Activated CD4-positive, alpha-beta T cell treated with anti-CD3 and anti-CD28 coated beads, Interleukin-2, Interleukin-4, amounts not matched to agents 100 ng/mL and 50 ng/mL, durations not matched to agents 16 hours and 8 hours (primary cell): ENCODE measurements around the gene JCAD.

Source experiments
- DNase-seq: peaks from one replicate; pipeline ENCODE4 v3.0.0-alpha.2; 2020; ENCODE audit warnings: low spot score

The JCAD gene, protein sequence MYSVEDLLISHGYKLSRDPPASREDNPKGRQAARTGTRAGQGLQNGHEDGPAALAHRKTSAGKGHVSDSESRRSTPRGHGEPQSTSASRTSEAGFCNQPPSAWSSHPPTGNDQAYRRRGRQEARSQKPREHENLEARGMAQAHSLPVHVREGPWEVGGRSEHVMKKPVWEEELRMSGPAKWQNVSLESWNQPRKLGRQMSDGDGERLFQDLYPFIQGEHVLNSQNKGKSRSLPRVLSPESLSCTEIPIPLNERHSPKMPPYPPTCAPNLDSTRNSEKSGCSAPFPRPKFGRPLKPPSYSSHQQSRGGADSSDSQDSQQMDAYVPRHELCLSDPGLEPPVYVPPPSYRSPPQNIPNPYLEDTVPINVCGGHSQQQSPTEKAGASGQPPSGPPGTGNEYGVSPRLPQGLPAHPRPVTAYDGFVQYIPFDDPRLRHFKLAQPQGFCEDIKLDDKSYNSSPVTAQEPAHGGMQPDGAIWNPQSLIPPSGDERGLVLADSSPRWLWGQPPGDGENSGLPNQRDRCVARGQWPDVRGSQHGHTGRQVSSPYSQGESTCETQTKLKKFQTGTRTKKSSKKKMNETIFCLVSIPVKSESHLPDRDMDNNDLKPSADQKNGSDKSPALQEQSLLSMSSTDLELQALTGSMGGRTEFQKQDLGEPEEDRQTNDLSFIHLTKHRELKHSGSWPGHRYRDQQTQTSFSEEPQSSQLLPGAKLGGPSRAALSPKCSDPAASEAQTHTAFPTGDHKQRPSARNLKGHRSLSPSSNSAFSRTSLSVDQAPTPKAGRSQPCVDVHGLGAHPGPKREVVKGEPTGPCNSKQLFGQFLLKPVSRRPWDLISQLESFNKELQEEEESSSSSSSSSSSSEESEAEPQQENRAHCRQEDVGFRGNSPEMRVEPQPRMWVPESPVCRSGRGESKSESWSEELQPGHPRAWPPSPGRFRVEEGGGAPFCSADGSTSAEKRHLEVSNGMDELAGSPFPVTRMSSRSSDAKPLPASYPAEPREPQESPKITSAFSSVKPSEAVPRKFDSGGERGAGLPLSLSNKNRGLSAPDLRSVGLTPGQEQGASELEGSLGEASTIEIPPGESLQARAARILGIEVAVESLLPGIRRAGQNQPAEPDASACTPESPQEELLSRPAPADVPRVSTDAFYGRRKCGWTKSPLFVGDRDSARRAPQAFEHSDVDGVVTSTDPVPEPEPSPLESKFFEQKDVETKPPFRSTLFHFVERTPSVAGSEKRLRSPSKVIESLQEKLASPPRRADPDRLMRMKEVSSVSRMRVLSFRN (N-terminal part only)

DNA sequence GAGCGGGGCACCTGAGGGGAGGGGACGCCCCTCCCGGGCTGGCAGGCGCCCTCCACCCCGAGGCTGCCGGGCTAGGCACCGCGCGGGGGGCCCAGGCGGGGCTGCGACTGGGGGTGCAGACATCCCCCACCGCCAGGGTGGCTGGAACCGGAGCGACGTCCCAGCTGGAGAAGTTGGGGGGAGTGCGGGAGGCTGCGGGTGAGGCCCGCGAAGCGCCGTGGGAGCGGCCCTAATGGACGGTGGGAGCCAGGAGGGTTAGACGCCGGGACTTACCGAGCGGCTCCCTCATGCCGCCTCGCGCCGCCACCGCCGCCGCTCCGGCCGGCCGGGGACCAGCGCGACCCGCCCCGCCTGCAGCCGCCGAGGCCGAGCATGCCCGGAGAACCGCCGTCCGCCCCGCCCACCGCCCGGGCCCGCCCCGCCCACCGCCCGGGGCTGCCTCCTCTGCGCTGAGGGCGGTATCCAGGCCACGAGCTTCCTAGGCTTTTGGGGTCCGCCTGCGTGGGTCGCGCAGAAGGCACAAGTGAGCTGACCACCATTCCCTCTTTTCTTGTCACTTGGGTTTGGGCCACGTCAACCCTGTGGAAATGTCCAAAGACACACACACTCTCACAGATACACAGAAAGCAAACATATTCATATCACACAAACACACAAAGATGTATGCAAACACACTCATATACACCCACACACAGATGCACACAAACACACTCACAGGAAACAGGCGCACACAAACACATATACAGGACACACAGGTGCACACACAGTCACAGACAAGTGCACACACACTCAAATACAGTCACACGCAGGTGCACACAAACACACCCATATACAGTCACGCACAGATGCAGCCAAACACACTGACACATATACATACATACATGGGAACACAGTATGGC, at the start of gene JCAD:
TSS of gene JCAD (minus strand) at position 378 of the 899 bp plus-strand sequence. CDS start 11,774 bp downstream, outside the sequence.
- DNase-seq = no peak

DNA sequence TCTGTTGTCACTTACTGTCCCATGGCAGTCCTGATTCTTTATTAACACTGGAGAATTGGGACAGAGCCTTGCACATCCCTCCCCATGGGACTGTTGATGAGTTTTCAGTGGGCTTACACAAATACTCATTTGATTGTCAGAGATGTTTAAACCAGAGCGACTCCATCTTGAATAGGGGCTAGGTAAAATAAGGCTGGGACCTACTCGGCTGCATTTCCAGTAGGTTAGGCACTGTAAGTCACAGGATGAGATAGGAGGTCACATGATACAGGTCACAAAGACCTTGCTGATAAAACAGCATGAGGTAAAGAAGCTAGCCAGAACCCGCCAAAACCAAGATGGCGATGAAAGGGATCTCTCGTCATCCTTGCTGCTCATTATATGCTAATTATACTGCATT, 47.6 kb upstream of the JCAD start:
- no peak for DNase-seq

DNA sequence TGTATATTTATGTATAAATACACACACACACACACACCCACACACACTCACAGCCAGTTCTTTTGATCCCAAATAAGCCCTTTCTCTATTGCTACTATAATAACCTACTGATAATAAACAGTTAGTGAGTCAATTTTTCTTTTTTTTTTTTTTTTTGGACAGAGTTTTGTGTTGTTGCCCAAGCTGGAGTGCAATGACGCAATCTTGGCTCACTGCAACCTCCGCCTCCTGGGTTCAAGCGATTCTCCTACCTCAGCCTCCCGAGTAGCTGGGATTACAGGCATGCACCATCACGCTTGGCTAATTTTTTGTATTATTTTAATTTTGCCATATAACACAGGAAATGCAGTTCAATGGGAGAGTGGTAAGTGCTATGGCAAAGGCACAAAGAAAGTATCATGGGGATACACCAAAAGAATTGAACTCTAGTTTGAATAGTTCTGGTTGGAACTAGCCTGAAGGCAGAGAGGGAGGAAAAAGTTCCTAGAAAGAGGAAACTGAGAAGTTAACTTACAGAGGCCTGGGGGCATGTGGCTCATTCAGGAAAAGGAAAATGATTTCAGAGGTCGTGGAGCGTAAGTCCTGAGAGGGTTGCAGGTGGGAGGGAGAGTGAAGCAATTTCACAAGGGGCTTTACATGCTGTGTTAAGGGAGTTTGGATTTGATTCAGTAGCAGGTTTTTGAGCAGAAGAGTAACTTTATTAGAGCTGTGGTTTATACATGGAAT, 44.4 kb upstream of the JCAD start:
- DNase-seq = no peak

DNA sequence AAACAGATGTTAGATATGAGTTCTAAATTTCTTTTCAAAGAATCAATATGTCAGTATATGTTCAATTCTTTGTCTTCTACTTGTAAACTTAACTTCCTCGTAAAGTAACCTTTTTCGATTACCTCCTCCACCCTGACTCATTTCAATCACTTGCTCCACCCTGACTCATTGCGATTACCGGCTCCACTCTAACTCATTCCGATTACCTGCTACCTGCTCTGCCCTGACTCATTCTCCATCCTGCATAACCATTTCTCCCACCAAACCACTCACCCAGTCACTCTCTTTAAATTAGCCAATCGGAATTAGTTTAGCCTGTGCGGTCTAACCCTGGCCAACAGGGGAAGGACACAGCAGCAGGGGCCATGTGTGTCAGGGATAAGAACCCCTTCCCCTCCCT, 40.3 kb upstream of the JCAD start:
- peak; percentile 5 for DNase-seq

DNA sequence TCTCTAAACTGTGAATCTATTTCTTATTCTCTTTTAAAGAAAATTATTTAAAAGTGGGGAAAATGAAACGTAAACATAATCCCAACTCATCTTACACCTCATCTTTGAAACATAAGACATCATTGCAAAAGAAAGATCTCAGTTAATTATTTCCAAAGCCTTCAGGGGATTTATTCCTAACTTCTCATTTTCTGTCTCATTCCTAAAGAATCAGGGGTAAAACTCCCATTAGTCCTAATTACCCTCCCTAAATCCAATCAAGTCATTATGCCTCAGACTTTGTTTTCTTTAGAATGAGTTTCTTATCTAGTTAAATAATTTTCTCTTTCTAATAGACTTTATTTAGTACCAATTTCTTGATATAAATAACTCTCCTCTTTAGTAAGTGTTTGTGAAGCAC, 39.7 kb upstream of the JCAD start:
- no peak for DNase-seq

DNA sequence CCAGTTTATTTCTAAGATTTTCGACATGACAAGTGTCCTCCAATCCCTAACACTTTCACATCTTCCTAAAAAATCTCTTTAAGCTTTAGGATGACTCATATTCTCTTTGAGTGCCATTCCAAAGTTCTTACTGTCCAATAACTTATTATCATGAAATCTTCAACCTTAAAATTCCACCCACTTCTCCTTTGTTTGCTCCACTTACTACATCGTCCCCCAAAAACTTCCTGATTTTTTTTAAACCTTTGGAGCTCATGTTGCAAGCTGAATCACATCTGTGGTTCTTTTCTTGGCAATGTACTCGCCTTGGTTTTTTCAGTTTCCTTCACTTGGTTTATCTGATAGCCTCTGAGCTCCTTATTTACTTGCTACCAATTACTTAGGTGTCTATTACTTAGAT, 39.2 kb upstream of the JCAD start:
- DNase-seq = no peak

DNA sequence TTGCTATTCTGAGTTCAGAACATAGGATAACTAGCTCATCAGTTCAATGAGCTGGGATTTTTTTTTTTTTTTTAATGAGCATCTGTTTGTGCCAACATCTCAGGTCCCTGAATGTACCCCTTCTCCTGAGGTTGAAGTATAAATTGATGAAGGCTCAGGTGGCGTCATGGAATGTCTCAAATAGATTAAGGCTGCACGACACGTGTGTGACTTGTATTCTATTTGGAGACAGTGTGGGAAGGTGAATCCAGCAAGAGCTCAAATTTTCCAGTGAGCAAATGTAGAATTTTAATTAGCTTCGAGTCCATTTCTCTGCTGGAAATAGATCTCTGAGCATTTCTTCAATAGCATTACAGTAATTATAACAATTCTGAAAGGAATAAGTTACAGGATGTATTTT, 37.2 kb upstream of the JCAD start:
- DNase-seq = no peak

- no peak for DNase-seq
Observed at GRCh38 chr10:30095631-30096422, 36.4 kb upstream of the JCAD start.

GRCh38 chr10:30094601-30095000, 35.2 kb upstream of the JCAD start:
- DNase-seq = no peak

DNA sequence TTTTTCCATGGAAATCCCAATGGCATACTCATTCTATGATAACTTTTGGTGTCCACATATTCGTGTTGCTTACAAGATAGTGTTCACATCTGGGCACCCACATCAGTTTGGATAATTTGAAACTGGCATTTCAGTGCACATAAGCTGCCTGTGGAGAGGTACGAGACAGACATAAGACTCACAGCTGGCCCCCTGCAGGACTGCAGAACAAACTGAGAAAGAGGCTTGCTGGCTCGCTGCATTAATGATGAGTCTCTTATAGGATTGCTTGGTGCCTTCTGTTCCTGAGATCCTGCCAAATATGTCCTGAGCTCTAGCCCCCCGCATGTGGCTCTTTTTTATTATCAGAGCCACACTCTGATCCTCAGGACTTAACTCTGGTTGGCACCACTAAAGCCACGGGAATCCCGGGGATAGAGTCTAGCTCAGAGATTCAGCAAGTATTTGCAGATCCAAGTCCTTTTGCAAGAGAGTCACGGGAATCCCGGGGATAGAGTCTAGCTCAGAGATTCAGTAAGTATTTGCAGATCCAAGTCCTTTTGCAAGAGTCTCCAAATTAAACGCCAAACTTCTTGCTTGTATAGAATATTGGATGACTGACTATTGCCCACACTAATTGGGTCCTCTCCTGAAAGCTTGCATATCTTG, 34.0 kb upstream of the JCAD start:
- DNase-seq = no peak

GRCh38 chr10:30092151-30092790, 32.9 kb upstream of the JCAD start:
- DNase-seq = no peak

DNA sequence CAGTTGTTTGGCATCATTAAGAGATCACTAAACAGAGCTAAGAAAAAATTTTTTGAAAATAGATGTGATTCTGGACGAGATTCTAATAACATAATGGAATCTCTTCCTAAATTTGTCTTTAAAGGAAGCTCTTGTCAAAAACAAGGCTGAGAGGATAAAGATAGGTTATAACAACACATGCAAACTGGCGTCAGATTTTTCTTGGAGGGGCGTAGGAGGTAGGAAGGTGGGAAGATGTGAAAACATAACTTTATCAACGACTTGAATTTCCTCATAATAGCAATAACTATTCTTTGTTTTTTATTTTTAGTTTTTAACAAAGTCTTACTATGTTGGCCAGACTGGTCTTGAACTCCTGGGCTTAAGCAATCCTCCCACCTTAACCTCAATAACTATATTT, 31.8 kb upstream of the JCAD start:
- DNase-seq = no peak

- no peak for DNase-seq
Observed at GRCh38 chr10:30088178-30088577, 28.8 kb upstream of the JCAD start.

DNA sequence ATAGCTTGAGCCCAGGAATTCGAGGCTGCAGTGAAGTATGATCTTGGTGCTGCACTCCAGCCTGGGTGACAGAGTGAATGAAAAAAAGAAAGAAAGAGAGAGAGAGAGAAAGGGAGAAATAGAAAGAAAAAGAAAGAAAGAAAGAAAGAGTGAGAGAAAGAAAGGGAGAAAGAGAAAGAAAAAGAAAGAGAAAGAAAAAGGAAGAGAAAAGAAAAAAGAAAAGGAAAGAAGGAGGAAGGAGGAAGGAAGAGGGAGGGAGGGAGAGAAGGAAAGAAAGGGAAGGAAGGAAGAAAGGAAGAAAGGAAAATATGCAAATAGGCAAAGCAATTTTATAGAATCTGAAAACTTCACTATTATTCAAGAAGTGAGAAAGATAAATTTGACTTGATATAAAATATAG, 24.5 kb upstream of the JCAD start:
- no peak for DNase-seq

GRCh38 chr10:30081182-30081581, 21.8 kb upstream of the JCAD start:
- no peak for DNase-seq

DNA sequence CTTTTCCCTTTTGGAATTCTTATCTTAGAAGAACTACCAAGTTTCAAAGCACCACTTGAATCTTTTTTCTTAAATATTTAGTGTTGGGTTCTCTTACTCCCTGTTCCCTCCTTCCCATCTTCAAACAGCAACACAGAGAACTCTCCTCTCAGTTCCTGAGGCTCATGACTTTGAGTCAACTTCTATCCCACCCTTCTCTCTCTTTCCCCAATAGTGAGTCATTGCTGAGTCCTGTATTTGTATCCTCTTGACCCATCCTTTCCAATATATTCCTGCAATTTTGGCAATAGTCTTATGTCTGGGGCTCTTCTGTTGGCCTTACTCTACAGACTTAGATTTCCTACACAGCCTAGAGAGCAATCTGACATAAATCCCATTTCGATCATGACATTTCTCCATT, 20.8 kb upstream of the JCAD start:
- no peak for DNase-seq

GRCh38 chr10:30079408-30079807, 20.0 kb upstream of the JCAD start:
- DNase-seq = no peak

- DNase-seq = no peak
Observed at GRCh38 chr10:30075481-30075880, 16.1 kb upstream of the JCAD start.

DNA sequence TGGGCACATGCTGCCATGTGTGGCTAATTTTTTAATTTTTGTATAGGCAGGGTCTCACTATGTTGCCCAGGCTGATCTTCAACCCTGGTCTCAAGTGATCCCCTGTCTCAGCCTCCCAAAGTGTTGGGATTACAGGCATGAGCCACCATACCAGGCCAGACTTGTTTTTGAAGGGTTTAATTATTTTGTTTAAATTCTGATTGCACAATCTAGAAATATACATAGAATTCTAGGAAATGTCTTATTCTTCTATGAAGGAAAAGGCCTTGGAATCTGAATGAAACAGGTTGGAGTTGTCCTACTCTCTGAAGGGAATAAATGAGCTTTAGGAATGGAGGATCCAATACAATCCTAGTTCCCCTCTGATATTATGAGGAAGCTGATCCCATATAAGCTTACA, 15.5 kb upstream of the JCAD start:
- DNase-seq = no peak
